ENCODE measurements around the gene RNF213.

RNF213 gene

DNA sequence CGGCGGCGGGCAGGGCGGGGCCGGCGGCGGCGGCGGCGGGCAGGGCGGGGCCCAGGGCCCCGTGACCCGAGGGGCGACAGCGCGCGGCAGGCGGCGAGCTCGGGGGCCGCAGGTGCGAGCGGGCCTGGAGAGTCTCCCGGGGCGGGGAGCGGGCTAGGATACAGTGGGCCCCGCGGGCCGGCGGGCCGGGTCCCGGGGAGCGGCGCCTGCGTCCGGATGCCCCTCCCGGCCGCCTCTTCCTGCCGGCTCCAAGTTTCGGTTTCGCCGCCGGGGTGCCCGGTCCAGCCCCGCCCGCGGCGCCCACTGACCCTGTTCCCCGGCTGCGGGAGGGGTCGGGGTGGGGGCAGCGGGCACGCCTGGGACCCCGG is at the start of gene RNF213:
TSS of gene RNF213 (plus strand) at position 62 of the 368 bp plus-strand sequence. CDS start 2,830 bp downstream, outside the sequence.
- peak; percentile 67 for DNase-seq (ENCODE audit: low spot score)
- TF ChIP-seq, protein P1, sequence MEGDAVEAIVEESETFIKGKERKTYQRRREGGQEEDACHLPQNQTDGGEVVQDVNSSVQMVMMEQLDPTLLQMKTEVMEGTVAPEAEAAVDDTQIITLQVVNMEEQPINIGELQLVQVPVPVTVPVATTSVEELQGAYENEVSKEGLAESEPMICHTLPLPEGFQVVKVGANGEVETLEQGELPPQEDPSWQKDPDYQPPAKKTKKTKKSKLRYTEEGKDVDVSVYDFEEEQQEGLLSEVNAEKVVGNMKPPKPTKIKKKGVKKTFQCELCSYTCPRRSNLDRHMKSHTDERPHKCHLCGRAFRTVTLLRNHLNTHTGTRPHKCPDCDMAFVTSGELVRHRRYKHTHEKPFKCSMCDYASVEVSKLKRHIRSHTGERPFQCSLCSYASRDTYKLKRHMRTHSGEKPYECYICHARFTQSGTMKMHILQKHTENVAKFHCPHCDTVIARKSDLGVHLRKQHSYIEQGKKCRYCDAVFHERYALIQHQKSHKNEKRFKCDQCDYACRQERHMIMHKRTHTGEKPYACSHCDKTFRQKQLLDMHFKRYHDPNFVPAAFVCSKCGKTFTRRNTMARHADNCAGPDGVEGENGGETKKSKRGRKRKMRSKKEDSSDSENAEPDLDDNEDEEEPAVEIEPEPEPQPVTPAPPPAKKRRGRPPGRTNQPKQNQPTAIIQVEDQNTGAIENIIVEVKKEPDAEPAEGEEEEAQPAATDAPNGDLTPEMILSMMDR (conservative IDR thresholded peaks at IDR 0.05; ENCODE audit: low read depth), result no peak
- CTCF ChIA-PET, result no interaction called here
- POLR2A ChIA-PET (ENCODE audit: low non-redundant PET), result no interaction called here
- peak within 1 kb of the TSS; percentile 98 for H3K27ac ChIP-seq

DNA sequence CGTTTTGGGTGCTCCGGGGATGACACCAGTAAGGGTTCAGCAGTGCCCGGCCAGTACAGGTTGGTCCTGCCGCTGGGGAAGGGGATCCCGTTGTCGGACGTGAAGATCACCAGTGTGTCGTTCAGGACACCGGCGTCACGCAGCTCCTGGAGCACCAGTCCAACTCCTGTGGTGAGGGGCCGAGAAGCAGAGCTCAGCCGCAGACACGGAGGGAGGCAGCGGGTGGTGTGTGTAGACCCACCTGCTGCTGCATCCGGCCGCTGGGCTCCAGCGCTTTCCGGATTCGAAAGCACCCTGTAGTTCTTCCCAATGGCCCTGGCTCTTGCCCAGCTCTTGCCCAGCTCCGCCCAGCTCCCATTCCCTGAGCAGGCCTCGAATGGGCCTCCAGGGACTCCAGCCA is 48.5 kb upstream of the RNF213 start:
- TF ChIP-seq, protein P1 (conservative IDR thresholded peaks at IDR 0.05; ENCODE audit: low read depth), result no peak
- ChIA-PET POLR2A (ENCODE audit: low non-redundant PET) (no interaction called here), CTCF (interaction anchor here (1.3 kb wide), 1 partner anchor 17 kb away, joined by 3 read pairs; no protein-coding TSS in a partner anchor)
- 0 out of 2 replicates have a peak overlapping the region, but pooled peaks have one; percentile 0 for H3K27ac ChIP-seq
- no peak for DNase-seq (ENCODE audit: low spot score)

DNA sequence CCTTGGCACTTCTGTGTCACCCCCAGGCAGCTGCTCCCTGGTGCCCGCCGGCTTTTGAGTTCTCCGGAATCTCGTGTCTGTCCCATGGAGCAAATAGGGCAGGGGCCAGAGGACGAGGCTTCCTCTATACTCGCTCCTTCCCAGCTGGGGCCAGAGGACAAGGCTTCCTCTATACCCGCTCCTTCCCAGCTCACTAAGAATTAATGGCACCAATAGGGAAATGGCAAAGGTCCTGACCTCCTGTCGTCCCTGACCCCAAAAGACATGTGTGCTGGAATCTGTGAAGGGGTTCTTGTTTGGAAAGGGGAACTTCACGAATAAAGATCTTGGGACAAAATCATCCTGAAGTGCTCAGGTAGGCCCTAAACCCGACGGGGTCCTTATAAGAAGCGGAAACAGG is 48.1 kb upstream of the RNF213 start:
- ChIA-PET POLR2A (ENCODE audit: low non-redundant PET) (interaction anchor here (0.6 kb wide), 1 partner anchor 28 kb away, joined by 4 read pairs; no protein-coding TSS in a partner anchor), CTCF (interaction anchor here (1.3 kb wide), 1 partner anchor 17 kb away, joined by 3 read pairs; no protein-coding TSS in a partner anchor)
- DNase-seq (ENCODE audit: low spot score), result no peak
- TF ChIP-seq, protein P1 (conservative IDR thresholded peaks at IDR 0.05; ENCODE audit: low read depth), result no peak
- H3K27ac ChIP-seq, result 0 out of 2 replicates have a peak overlapping the region, but pooled peaks have one; percentile 0

DNA sequence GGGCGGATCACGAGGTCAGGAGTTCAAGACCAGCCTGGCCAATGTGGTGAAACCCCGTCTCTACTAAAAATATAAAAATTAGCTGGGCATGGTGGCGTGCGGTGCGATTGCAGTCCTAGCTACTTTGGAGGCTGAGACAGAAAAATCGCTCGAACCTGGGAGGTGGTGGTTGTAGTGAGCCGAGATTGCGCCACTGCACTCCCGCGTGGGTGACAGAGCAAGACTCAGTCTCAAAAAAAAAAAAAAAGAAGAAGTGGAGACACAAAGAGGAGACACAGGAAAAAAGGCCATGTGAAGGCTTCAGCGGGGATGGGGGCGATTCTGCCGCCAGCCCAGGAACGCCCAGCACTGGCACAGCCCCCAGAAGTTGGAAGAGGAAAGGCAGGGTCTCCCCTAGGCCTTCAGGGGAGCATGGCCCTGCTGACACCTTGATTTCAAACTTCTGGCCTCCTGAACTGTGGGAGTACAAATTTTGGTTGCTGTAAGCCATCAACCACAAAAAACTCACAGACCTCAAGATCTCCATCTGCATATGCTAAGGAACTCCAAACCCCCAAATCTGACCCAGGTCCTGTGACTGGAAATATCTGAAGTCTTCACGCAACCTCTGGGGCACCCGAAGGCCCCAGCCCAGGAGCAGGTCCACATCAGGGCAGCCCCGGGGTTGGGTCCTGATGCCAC is 47.5 kb upstream of the RNF213 start:
- TF ChIP-seq, protein P1 (conservative IDR thresholded peaks at IDR 0.05; ENCODE audit: low read depth), result no peak
- ChIA-PET CTCF (interaction anchor here (1.3 kb wide), 1 partner anchor 18 kb away, joined by 3 read pairs; no protein-coding TSS in a partner anchor), POLR2A (ENCODE audit: low non-redundant PET) (interaction anchor here (0.6 kb wide), 1 partner anchor 27 kb away, joined by 4 read pairs; no protein-coding TSS in a partner anchor)
- DNase-seq (ENCODE audit: low spot score), result no peak
- peak overlapping the region; percentile 9; the same call in 1 of the 2 replicates for H3K27ac ChIP-seq

DNA sequence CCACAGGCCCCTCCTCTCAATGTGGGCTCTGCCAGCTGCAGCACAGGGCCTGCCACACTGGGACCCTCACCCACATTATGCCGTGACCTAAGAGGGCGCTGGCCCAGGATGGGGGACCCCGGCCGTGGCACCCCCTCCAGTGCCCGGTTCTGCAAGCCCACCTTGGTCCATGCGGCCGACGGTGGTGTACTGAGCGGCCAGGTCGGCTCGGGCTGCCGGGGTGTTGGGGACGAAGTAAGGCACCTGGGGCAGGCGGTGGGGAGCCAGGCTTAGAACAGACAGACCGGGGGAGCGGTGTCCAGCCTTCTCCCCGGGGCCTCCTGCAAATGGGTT is 47.0 kb upstream of the RNF213 start:
- TF ChIP-seq, protein P1 (conservative IDR thresholded peaks at IDR 0.05; ENCODE audit: low read depth), result no peak
- POLR2A ChIA-PET (ENCODE audit: low non-redundant PET), result no interaction called here
- H3K27ac ChIP-seq, result peak overlapping the region; percentile 9; the same call in 1 of the 2 replicates
- CTCF ChIA-PET, result no interaction called here
- no peak for DNase-seq (ENCODE audit: low spot score)

DNA sequence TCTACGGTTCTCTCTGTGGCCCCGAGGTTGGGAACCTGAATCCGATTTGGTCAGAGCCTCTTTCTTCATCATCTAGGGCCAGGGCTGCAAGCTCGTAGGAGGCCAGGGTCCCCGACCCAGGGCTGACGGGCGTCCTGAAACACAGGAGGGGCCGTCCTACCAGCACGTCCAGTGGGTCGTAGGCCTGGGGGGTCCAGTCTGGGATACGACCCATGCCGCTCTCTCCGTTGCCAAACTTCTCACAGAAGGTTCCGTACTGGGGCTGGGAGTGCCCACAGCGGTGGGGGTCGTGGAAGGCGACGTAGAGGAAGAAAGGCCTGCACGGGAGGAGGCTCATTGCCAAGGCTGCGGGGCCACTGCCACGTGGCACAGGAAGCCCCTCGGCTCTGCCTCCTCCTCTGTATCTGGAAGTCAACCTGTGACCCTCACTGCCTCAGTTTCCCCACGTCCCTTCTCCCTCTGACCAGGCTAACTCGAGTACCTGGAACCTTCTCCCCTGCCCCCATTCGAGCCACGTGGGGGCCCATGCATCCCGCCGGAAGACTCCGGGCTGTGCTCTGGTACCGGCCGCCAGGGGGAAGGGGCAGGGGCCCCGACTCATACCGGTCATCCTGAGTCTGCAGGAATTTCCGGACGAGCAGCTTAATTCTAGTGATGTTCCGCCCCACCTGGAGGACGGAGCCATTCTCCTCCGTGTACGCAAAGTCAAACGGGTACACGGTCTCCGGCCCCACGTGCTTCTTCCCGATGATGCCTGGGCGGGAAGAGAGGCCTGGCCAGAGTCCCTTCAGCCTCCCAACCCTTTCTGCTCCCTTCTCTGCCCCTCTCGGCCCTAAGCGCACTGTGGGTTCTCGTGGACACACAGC is 46.4 kb upstream of the RNF213 start:
- ChIA-PET POLR2A (ENCODE audit: low non-redundant PET) (no interaction called here), CTCF (no interaction called here)
- TF ChIP-seq, protein P1 (conservative IDR thresholded peaks at IDR 0.05; ENCODE audit: low read depth), result no peak

More for the DNA sequence above, 46.4 kb upstream of the RNF213 start:
- no peak for DNase-seq (ENCODE audit: low spot score)
- H3K27ac ChIP-seq, result no peak overlapping the region
